Measurements from ENCODE around the gene LCE3E. TPM values are rescaled to one million over a fixed set of nuclear protein-coding genes. Genes with fewer than 3 reads are reported as not detected.

LCE3E gene, protein sequence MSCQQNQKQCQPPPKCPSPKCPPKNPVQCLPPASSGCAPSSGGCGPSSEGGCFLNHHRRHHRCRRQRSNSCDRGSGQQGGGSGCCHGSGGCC
- not detected in 2 replicates for total RNA-seq (2014; rRNA removed; shearing (Covaris generic))

DNA sequence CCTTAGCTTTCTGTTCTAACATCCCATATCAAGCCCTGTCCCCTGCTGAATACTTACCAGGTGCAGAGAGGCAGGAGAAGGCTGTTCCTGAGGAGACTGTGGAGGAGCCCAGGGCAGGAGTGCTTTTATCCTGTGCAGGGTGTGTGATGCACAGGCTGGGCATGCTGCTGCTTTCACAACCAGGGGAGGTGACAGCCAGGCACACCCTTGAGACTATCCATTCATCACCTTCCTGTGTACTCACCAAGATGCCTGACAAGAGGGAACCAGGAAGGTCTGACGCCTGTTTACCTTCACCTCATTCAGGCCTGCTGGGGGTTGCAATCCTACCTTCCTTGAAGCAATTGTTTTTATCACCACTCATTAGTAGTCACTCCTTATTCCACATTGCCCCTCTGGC lies at the start of gene LCE3E:
Gene LCE3E (minus strand): TSS at position 100 of the 400 bp plus-strand sequence. CDS start 572 bp downstream, outside the sequence.

DNA sequence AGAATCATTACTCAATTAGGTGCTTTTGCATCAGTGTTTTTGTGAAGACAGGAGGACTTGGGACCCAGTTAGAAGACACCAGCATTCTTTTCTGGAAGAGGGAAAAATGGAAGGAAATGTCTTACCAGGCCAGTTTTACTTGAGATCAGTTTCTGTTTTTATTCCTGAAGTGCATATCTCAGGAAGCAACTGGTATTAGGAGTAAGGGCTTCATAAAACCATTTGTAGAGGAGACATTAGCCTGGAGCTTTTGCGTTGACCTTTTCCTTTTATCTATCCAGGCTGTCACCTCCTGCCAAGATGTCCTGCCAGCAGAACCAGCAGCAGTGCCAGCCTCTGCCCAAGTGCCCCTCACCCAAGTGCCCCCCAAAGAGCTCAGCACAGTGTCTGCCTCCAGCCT lies 46.9 kb upstream of the LCE3E start, which contains the start of gene LCE3B:
Gene LCE3B (plus strand): TSS at position 301 of the 400 bp plus-strand sequence. CDS start 0 bp downstream, at position 301.

DNA sequence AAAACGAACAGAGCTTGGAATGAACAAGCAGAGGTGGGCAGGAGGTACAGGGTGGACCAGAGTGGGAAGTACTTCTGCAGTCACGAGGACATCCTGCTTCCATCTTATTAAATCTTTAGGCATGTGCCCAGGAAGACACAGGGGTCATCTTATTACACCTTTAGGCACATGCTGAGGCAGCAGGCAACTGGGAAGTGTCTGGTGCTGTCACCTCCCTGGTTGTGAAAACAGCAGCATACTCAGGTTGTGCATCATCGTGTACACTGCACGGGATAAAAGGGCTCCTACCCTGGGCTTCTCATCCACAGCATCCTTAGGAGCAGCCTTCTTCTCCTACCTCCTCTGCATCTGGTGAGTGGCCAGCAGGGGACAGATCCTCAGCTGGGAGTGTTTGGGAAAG lies 33.4 kb upstream of the LCE3E start, which contains the start of gene LCE3C:
Gene LCE3C (plus strand): TSS at position 301 of the 400 bp plus-strand sequence. CDS start 498 bp downstream, outside the sequence.

DNA sequence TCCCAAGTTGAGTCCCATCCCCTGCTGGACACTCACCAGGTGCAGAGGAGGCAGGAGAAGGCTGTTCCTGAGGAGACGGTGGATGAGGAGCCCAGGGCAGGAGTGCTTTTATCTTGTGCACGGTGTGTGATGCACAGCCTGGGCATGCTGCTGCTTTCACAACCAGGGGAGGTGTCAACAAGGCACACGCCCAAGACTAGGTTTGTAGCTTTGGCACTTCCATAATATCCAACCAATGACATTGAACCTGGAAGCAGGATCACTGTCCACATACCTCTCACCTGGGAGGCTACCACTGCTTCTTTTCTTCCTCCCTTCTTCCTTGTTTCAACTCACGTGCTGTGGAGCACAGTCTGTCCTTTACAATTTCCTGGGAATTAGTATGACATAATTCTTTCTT lies 13.9 kb upstream of the LCE3E start, which contains the start of gene LCE3D:
Gene LCE3D (minus strand): TSS at position 84 of the 400 bp plus-strand sequence. CDS start 580 bp downstream, outside the sequence.

Small RNA genes lying within 50 kb of the gene (small RNA-seq; reads per million reads assigned to genes)
- gene LCE3B, result not detected

Other genes starting within 250 kb of the LCE3E start
- gene FLG, start 241.5 kb downstream of the LCE3E start, total RNA-seq (2014; rRNA removed; shearing (Covaris generic)), result 2.4 and 3.4 TPM in 2 replicates
- gene FLG2, start 206.8 kb downstream of the LCE3E start, total RNA-seq (2014; rRNA removed; shearing (Covaris generic)), result not detected in 2 replicates
- gene CRNN, start 152.5 kb downstream of the LCE3E start, total RNA-seq (2014; rRNA removed; shearing (Covaris generic)), result not detected in 2 replicates
- not detected in 2 replicates for gene LCE5A, start 56.0 kb downstream of the LCE3E start, total RNA-seq (2014; rRNA removed; shearing (Covaris generic))
- gene CRCT1, start 52.3 kb downstream of the LCE3E start, total RNA-seq (2014; rRNA removed; shearing (Covaris generic)), result not detected in 2 replicates
- gene LCE3D, start 13.7 kb upstream of the LCE3E start, total RNA-seq (2014; rRNA removed; shearing (Covaris generic)), result not detected in 2 replicates
- not detected in 2 replicates for gene LCE3C, start 33.5 kb upstream of the LCE3E start, total RNA-seq (2014; rRNA removed; shearing (Covaris generic))
- gene LCE3B, start 47.0 kb upstream of the LCE3E start, total RNA-seq (2014; rRNA removed; shearing (Covaris generic)), result not detected in 2 replicates
- not detected in 2 replicates for gene LCE3A, start 56.3 kb upstream of the LCE3E start, total RNA-seq (2014; rRNA removed; shearing (Covaris generic))
- not detected in 2 replicates for gene LCE2D, start 96.6 kb upstream of the LCE3E start, total RNA-seq (2014; rRNA removed; shearing (Covaris generic))
- gene LCE2C, start 108.5 kb upstream of the LCE3E start, total RNA-seq (2014; rRNA removed; shearing (Covaris generic)), result not detected in 2 replicates
- not detected in 2 replicates for gene LCE2B, start 119.3 kb upstream of the LCE3E start, total RNA-seq (2014; rRNA removed; shearing (Covaris generic))
- not detected in 2 replicates for gene LCE2A, start 131.6 kb upstream of the LCE3E start, total RNA-seq (2014; rRNA removed; shearing (Covaris generic))
- gene LCE4A, start 141.4 kb upstream of the LCE3E start, total RNA-seq (2014; rRNA removed; shearing (Covaris generic)), result not detected in 2 replicates
- not detected in 2 replicates for gene KPRP, start 191.2 kb upstream of the LCE3E start, total RNA-seq (2014; rRNA removed; shearing (Covaris generic))
- not detected in 2 replicates for gene LCE1F, start 208.4 kb upstream of the LCE3E start, total RNA-seq (2014; rRNA removed; shearing (Covaris generic))
- not detected in 2 replicates for gene LCE1E, start 219.5 kb upstream of the LCE3E start, total RNA-seq (2014; rRNA removed; shearing (Covaris generic))
- gene LCE1D, start 229.9 kb upstream of the LCE3E start, total RNA-seq (2014; rRNA removed; shearing (Covaris generic)), result not detected in 2 replicates
- gene LCE1C, start 239.9 kb upstream of the LCE3E start, total RNA-seq (2014; rRNA removed; shearing (Covaris generic)), result not detected in 2 replicates
- not detected in 2 replicates for gene LCE1B, start 245.2 kb upstream of the LCE3E start, total RNA-seq (2014; rRNA removed; shearing (Covaris generic))